Nephron progenitor cell (in vitro differentiated cells): Measurements from ENCODE around the gene ZNF200.
"Not testable (repeated sequence)": the region's sequence is repeated elsewhere in the genome, so short reads cannot be mapped to it uniquely, and the experiment has no call there.

Experiments used
- DNase-seq: peaks from one replicate; pipeline ENCODE4 v3.0.0; 2021
- H3K27ac Mint-ChIP-seq: 2 replicates; pipeline ENCODE4 v1.8.0; 2021; ENCODE audit warnings: mild to moderate bottlenecking, moderate library complexity, mixed read lengths
- H3K27me3 Mint-ChIP-seq: 2 replicates; pipeline ENCODE4 v1.8.0; 2021; ENCODE audit warnings: mild to moderate bottlenecking, low read depth, mixed read lengths; ENCODE audit not compliant: poor library complexity
- H3K36me3 Mint-ChIP-seq: 2 replicates; pipeline ENCODE4 v1.8.0; 2021; ENCODE audit warnings: low read depth, mixed read lengths
- H3K4me1 Mint-ChIP-seq: 2 replicates; pipeline ENCODE4 v1.8.0; 2021; ENCODE audit warnings: mixed read lengths
- H3K4me3 Mint-ChIP-seq: 2 replicates; pipeline ENCODE4 v1.8.0; 2021; ENCODE audit warnings: mild to moderate bottlenecking, moderate library complexity, mixed read lengths
- H3K9me3 Mint-ChIP-seq: 2 replicates; pipeline ENCODE4 v1.8.0; 2021; ENCODE audit warnings: mild to moderate bottlenecking, moderate library complexity, mixed read lengths
- TF ChIP-seq, protein P1 (sequence below): fragments of 200-600 bp; sonication (generic); IDR thresholded peaks from 2 replicates; pipeline ENCODE4 v1.5.0; 2021; ENCODE audit warnings: antibody characterized with exemption

Gene ZNF200

GRCh38 chr16:3276679-3277078 is 41.7 kb upstream of the ZNF200 start:
- Mint-ChIP-seq H3K36me3 (no peaks in the 10 kb centered on the region), H3K4me1 (peaks cover 5% of the 10 kb centered on the region), H3K27me3 (peaks cover 31% of the 10 kb centered on the region), H3K9me3 (peaks cover 24% of the 10 kb centered on the region), H3K27ac (no peak overlapping the region), H3K4me3 (no peak overlapping the region)
- TF ChIP-seq, protein P1, sequence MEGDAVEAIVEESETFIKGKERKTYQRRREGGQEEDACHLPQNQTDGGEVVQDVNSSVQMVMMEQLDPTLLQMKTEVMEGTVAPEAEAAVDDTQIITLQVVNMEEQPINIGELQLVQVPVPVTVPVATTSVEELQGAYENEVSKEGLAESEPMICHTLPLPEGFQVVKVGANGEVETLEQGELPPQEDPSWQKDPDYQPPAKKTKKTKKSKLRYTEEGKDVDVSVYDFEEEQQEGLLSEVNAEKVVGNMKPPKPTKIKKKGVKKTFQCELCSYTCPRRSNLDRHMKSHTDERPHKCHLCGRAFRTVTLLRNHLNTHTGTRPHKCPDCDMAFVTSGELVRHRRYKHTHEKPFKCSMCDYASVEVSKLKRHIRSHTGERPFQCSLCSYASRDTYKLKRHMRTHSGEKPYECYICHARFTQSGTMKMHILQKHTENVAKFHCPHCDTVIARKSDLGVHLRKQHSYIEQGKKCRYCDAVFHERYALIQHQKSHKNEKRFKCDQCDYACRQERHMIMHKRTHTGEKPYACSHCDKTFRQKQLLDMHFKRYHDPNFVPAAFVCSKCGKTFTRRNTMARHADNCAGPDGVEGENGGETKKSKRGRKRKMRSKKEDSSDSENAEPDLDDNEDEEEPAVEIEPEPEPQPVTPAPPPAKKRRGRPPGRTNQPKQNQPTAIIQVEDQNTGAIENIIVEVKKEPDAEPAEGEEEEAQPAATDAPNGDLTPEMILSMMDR, result no peak
- DNase-seq, result no peak

GRCh38 chr16:3274947-3275346 is 40.0 kb upstream of the ZNF200 start:
- Mint-ChIP-seq H3K4me1 (peaks cover 5% of the 10 kb centered on the region), H3K36me3 (no peaks in the 10 kb centered on the region), H3K9me3 (peaks cover 27% of the 10 kb centered on the region), H3K4me3 (no peak overlapping the region), H3K27me3 (peaks cover 31% of the 10 kb centered on the region), H3K27ac (no peak overlapping the region)
- no peak for DNase-seq
- TF ChIP-seq, protein P1, result no peak

DNA sequence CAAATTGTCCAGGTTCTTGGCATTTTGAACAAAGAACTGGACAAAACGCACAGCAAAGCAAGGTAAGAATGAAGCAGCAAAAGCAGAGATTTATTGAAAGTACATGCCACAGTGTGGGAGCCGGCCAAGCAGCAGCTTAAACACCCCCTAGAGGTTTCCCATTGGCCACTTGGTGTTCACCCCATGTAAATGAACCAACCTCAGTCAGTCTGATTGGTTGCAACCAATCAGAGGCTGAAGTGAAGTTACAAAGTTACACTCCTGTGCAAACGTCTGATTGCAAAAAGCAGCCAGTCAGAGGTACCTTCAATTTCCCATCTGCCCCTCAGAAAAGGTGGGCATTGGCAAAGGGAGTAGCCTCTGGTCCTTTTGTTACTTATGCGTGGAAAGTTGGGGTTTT is 39.5 kb upstream of the ZNF200 start:
- peaks cover 31% of the 10 kb centered on the region for H3K27me3 Mint-ChIP-seq
- H3K36me3 Mint-ChIP-seq, result no peaks in the 10 kb centered on the region
- H3K4me1 Mint-ChIP-seq, result peaks cover 5% of the 10 kb centered on the region
- DNase-seq, result no peak
- H3K27ac Mint-ChIP-seq, result no peak overlapping the region
- TF ChIP-seq, protein P1, result no peak
- peaks cover 30% of the 10 kb centered on the region for H3K9me3 Mint-ChIP-seq
- H3K4me3 Mint-ChIP-seq, result no peak overlapping the region

GRCh38 chr16:3271281-3271680 is 36.3 kb upstream of the ZNF200 start:
- H3K36me3 Mint-ChIP-seq, H3K4me1 Mint-ChIP-seq, H3K4me3 Mint-ChIP-seq, H3K27ac Mint-ChIP-seq, DNase-seq: not testable (repeated sequence)
- peaks cover 56% of the 10 kb centered on the region for H3K9me3 Mint-ChIP-seq
- peaks cover 21% of the 10 kb centered on the region for H3K27me3 Mint-ChIP-seq

DNA sequence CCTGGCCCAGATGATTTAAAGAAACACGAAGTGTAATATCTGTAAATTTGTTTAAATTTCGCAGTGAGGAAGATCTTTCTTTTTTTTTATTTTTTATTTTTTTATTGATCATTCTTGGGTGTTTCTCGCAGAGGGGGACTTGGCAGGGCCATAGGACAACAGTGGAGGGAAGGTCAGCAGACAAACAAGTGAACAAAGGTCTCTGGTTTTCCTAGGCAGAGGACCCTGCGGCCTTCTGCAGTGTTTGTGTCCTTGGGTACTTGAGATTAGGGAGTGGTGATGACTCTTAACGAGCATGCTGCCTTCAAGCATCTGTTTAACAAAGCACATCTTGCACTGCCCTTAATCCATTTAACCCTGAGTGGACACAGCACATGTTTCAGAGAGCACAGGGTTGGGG is 35.8 kb upstream of the ZNF200 start:
- Mint-ChIP-seq H3K9me3 (peaks cover 59% of the 10 kb centered on the region), H3K27me3 (peaks cover 20% of the 10 kb centered on the region)
- DNase-seq, H3K36me3 Mint-ChIP-seq, H3K4me3 Mint-ChIP-seq, H3K27ac Mint-ChIP-seq, H3K4me1 Mint-ChIP-seq: not testable (repeated sequence)

DNA sequence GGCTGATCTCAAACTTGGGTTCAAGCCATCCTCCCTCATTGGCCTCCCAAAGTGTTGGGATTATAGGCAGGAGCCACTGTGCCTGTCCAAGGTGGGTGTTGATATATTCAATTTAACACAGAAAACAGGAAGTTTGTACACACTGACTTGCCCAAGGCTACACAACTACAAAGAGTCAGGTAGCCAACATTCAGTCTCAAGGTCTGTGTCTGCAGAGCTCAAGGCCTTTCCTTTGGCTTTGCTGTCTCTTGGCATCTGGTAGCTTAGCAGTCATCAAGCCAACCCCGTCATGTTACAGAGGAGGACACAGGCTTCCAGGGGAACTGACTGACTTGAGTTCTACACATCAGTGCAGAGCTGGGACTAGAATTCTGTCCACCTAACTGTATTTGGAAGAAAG is 33.3 kb upstream of the ZNF200 start:
- DNase-seq, result no peak
- peaks cover 67% of the 10 kb centered on the region for H3K9me3 Mint-ChIP-seq
- no peak overlapping the region for H3K4me3 Mint-ChIP-seq
- H3K4me1 Mint-ChIP-seq, result peaks cover 5% of the 10 kb centered on the region
- TF ChIP-seq, protein P1, result no peak
- no peak overlapping the region for H3K27ac Mint-ChIP-seq
- no peaks in the 10 kb centered on the region for H3K36me3 Mint-ChIP-seq
- peaks cover 12% of the 10 kb centered on the region for H3K27me3 Mint-ChIP-seq

DNA sequence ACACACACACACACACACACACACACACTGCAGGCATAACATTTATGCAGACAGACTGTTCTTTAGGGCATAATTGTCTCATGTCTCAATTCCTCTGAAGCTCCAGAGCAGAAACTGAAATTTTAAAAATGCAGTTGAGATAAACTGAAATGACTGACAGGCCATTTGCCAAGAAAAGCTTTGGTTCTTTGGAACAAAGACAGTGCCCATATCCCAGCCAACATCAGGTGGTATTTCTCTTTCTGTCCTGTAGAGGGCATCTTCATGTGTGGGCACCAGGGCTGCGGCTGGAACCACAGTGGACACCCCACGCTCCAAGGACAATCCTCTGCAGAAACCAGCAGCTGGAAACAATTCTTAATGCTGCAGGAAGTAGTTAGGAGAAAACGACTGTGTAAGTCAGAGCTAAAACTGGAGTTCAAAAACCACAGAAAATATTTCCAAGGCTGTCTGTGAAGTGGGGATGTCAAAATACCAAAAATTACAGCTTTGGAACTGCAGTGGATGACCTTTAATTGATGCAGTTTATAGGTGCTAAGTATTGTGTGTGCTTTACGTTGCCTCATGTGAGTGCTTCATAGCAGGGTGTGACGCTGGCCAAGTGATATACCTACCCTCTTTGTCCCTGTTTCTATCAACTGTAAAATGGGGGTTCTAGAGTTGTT is 32.0 kb upstream of the ZNF200 start:
- Mint-ChIP-seq H3K4me1 (peaks cover 5% of the 10 kb centered on the region), H3K27ac (no peak overlapping the region), H3K27me3 (peaks cover 18% of the 10 kb centered on the region), H3K9me3 (peaks cover 69% of the 10 kb centered on the region), H3K4me3 (no peak overlapping the region), H3K36me3 (no peaks in the 10 kb centered on the region)
- TF ChIP-seq, protein P1, result peak; percentile 21
- DNase-seq, result no peak
